Hepatic stellate cell (primary cell): Measurements from ENCODE around the gene ACER3.
"Not testable (repeated sequence)": the region's sequence is repeated elsewhere in the genome, so short reads cannot be mapped to it uniquely, and the experiment has no call there.

ENCODE experiments used
- DNase-seq: peaks from one replicate; pipeline ENCODE4 v3.0.0; 2011; ENCODE audit warnings: low spot score

The ACER3 gene

DNA sequence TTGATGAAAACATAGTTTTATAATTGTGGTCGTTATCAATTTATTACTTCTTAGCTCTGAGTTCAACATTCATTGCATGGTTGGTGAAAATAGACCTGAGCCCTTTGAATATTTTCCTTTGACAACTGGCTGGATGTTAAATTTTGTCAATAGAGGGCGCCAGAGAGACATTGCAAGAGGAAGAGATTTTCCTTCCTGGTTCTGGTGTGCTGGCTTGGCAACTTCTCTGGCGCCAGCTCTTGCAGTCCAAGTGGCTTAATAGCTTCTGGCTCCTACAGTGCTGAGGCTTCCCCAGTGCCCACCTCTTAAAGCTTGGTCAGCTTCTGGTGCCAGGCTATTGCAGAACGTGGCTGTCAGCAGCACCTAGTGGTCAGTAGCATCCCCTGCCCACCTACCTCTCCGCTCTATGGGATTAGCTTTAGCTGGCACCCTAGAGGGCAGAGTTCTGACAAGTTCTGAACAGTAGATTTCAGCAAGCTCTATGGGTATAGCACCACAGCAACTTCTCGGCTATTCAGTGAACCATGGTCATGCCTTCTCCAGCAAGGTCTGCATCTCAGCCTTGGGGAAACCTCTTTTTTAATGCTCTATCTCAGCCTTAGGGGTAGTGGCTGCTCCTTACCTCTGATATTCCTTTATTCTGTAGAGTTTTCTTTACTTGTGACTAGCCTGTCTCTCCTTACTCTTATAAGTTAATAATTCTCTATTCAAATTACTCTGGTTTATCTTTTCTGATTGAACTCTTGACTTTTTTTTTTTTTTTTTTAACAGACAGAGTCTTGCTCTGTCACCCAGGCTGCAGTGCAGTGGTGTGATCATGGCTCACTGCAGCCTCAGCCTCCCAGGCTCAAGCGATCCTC lies 59.4 kb downstream of the ACER3 start:
- DNase-seq = peak; percentile 42

DNA sequence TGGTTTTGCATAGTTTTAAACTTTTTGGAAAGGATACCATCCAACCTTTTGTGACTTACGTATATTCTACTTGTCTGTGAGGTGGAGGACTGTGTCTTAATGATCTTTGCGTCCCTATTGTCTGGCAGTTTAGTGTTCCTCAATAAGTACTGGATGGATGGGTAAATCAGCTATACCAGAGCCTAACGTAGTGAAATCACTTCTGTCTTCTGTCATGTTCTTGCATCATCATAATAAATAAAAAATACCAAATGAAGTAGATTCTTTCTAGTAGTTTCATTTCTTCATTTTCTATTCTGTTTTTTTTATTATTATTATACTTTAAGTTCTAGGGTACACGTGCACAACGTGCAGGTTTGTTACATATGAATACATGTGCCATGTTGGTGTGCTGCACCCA lies 66.4 kb downstream of the ACER3 start:
- DNase-seq = no peak

DNA sequence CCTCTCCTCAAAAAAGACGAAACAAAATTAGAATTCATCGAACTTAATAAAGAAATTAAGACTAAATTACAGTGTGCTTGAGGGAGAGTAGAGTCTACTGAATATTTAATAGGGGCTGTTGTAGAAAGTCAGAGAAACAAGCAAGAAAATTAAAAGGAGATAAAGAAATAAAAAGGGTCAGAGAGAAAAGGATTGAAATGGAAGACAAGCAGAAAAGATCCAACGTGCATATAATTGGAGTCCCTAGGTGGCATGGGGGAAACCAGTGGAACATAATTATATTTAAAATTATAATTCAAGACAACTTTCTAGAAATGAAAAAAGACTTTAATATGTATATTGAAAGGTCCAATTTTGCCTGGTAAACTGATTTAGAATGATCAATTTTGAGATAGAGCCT lies 74.3 kb downstream of the ACER3 start:
- no peak for DNase-seq

DNA sequence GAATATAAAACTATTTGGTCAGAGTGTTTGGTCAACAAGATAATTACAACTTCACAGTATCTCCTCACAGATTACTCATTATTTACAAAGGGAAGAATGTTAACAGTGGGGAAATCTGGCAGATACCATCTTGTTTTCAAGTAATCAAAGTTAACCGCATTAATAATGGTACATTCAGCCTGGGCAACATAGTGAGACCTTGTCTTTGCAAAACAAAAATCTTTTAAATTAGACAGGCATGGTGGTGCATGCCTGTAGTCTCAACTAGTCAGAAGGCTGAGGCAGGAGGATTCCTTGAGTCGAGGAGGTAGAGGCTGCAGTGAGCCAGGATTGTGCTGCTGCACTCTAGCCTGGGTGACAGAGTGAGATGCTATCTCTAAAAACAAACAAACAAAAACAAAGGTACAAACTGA lies 78.5 kb downstream of the ACER3 start:
- DNase-seq = no peak

DNA sequence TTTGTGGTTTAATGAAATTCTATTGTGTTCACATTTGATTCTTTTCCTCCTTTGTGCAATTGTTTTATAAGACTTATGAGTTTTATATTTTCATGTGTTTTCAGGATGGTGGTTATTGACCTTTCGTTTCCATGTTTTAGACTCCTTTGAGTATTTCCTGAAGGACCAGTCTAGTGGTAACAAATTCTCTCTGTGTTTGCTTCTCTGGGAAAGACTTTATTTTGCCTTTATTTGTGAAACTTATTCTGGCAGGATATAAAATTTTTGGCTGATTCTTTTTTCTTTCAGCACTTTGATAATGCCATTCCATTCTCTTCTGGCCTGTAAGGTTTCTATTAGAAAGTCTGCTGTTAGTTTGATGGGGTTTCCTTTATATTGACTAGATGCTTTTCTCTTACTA lies 83.5 kb downstream of the ACER3 start:
- DNase-seq = no peak

DNA sequence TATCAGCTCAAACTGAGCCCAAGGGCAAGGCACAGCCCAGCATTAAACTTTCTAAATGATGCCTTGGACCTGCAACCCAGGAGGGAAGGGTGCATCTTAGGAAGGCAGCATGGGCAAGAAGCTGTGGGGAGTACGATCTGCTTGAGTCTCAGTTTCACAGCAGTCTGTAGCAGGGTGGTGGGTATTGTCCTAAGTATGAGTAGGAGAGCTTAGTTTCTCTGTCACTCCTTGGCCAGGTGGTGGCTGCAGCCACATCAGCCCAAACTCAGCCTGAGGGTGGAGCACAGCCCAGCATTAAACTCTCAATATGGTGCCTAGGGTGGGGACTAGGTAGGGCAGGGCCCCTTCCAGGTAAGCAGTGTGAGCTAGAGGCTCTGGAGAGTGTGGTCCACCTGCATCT lies 85.5 kb downstream of the ACER3 start:
- no peak for DNase-seq

DNA sequence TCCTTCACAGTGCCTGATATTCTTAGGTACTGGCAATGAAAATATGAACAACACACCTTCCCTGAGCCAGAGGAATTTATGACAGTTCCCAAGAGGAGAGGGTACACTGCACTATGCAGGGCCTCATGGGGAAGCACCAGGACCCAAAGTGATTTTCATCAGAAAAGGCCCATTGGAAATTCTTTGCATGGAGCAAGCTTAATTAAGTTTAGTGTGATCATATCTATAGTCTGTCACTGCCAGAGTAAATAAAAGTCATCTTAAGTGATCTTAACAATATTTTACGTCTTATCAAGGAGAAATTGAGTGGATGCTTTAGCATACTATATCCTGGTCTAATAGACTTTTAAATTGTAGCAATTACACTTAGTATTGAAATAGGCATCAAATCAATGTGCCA lies 86.5 kb downstream of the ACER3 start:
- no peak for DNase-seq

DNA sequence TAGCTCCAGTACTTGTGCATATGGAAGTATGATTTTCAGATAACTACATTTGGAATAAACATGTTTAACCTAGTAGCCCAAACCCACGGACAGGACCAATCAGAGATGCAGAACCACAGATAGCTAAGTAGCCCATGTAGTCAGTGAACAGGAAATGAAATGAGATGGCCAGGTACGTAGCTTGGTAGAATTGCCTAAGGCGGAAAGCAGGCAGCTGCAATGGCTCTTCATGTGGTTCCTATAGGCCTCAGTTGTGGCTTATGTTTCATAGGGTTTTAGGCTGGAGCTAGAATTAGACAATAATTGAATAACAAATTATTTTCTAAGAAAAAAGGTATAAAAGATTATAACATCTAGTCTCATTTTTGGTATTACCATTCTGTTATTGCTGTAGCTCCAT lies 87.1 kb downstream of the ACER3 start:
- no peak for DNase-seq

DNA sequence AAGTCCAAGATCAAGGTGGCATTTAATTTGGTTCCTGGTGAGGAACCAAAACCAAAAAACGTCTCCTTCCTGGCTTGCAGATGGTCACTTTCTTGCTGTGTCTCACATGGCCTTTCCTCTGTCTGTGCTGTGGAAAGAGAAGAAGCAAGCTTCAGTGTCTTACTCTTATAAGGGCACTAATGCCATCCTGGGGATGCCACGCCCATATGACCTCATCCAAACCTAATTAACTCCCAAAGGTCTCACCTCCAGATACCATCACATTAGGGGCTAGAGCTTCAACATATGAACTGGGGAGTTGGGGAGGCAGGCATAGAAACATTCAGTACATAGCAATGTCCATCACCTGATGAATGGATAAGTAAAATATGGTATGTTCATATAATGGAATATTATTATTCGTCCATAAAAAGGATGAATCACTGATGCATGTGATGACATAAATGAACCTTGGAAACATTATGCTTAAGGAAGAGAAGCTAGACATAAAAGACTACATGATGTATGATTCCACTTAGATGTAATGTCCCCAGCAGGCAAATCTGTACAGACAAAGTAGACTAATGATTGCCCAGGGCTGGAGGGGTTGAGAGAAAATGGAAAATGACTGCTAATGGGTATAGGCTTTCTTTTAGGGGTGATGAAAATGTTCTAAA lies 94.9 kb downstream of the ACER3 start:
- no peak for DNase-seq

DNA sequence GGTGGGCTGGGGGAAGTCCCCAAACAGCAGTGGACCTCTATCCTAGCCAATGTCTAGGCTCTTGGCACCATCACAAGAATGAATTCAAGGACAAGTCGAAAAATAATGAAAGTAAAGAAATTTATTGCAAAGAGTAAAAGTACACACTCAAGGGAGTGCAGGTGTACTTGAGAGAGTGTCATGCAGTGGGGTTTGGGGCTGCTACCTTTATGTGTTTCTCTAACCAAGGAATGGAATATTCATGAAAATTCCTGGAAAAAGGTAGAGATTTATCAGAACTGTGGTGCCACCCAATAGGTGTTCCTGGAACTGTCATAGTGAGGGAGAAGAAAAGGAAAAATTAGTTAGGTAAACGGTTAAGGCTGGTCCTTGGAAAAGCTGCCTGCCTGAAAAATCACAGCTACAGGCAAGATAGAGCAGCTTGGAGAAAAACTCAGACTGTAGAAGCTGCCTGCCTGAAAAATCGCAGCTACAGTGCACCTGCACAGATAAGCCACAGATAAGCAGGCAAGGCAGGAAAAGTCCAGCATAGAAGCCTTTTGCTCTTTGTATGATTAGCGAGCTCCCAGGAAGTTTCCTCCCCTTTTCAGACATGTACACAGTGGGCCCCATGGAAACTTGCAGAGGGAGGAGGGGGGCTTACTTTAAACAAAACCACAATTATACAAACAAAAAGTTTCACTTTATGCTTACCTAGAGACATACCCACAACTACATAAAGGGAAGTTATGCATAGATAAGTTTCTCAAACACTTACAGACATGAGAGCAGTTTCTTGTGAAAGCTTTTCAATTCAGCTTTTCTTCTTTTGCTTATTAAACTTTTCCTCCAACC lies 102.1 kb downstream of the ACER3 start:
- no peak for DNase-seq

DNA sequence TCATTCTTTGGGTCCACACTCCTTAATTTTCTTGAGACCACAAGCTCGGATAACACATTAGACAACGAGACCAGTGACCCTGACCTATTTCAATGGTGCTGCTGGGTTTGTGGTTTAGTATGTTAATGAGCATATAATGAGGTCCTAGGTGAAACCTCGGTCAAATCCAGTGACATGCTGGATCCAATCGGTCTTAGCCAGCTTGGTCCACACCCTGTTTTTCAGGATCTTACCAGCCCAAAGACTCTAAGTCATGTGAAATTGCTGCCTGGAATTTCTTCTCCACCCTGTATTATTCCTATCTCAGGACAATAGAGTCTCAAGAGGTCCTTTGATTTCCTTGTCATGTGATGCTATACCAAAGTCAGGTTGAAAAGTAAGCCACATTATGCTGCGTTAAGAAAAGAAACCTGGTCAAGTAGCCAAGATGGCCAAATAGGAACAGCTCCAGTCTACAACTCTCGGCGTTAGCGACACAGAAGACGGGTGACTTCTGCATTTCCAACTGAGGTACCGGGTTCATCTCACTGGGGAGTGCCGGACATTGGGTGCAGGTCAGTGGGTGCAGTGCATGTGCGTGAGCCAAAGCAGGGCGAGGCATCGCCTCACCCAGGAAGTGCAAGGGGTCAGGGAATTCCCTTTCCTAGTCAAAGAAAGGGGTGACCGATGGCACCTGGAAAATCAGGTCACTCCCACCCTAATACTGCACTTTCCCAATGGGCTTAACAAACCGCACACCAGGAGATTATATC lies 102.9 kb downstream of the ACER3 start:
- DNase-seq = not testable (repeated sequence)

DNA sequence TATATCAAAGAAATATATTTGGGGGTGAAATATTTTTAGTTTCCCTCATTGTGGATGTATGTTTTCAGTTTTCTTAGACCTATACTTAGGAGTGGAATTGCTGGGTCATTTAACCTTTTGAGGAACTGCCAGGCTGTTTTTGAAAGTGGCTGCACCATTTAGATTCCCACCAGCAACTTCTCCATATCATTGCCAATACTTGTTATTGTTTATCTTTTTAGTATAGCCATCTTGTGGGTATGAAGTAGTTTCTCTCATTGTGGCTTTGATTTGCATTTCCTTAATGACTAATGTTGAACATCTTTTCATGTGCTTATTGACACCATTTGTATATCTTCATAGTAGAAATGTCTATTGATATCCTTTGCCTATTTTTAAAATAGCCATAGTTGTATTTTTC lies 111.3 kb downstream of the ACER3 start:
- no peak for DNase-seq

DNA sequence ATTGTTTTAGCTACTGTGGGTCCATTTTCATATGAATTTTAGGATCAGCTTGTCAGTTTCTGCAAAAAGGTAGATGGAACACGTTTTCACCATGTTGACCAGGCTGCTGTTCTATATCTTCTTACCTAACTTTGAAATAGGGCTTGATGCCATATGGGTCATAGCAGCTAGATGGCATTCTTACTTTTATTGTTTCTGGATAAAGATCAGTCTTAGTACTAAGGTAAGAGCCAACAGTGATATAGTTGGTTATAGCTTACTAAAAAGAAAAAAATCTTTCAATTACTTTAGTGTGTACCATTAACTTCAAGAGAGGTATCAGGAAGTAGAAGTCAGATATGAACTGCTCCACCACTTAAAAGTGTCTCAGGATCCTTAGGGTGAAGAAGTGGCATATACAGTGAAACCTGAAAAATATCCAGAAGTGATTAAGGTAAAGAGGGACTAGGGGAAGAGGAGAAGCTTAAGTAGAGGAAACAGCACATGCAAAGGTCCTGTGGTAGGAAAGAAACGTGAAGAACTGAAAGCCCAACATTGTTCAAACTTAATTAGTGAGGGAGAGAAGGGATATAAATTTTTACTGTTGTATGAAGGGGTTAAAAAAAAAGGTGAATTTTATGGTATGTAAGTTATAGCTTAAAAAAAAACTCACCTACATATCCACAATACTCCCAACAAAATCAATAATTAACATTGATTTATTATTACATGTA lies 113.6 kb downstream of the ACER3 start:
- DNase-seq = no peak

DNA sequence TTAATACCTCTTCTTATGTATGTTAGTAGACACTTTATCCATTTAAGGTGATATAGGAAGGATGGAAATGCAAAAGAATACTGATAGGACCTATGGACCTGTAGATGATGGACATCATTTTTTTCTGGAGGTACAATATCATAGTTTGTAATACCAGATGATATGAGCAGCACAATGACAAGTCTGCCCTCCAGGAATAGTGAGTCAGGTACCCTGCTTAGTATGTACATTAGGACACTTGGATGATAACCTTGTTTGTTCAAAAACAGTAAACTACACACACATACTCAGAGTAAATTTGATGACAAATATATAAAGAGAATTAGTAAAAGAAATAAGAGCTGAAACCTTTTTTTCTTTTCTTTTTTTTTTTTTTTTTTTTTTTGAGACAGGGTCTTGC lies 114.8 kb downstream of the ACER3 start:
- DNase-seq = no peak

DNA sequence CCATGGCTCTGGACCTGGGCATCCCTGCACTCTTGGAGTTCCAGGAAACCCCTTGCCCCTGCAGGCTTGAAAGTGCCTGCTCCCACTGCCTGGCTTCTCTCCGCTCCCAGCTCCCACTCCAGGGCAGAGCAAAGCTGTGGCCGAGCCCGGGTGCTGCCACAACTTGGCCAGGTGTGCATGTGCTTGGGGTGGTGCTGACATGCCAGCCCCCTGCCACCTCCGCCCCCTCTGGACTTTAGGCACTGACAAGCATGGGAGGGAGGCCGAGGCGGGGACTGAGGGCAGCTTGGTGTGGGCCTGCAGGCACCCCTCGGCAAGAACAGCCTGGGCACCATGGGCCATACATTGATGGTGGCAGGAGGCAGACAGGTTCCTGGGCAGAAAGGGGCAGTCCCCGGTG lies 117.1 kb downstream of the ACER3 start:
- DNase-seq = no peak

DNA sequence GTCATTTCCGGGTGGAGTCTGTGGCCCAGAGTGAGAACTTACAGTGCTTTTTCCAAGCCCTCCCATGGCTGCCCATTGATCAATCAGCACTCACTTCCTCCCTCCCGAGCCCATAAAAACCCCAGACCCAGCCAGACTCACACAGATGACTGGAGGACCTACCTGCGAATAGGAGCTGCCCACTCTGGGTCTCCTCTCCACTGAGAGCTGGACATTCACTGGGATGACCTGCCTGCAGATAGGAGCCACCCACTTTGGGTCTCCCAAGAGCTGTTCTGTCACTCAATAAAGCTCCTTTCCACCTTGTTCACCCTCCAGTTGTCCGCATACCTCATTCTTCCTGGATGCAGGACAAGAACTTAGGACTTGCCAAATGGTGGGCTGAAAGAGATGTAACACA lies 117.5 kb downstream of the ACER3 start:
- DNase-seq = no peak

DNA sequence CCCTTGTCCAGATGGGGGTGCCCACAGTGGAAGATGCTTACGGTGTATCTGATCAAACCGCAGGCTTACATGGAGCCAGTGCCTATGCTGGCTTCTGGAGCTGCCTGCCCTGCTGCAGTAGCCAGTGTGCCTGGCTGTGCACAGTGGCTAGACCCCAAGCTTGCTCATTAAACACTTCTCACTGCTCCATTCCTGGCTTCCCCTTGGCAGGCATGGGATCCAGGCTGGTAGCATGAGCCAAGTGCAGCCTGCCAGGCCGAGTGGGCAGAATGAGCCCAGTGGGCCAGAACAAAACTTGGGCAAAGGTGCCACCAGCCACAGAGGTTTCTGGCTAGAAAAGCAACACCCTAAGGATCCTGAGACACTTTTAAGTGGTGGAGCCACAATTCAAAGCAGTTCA lies 118.1 kb downstream of the ACER3 start:
- DNase-seq = no peak

DNA sequence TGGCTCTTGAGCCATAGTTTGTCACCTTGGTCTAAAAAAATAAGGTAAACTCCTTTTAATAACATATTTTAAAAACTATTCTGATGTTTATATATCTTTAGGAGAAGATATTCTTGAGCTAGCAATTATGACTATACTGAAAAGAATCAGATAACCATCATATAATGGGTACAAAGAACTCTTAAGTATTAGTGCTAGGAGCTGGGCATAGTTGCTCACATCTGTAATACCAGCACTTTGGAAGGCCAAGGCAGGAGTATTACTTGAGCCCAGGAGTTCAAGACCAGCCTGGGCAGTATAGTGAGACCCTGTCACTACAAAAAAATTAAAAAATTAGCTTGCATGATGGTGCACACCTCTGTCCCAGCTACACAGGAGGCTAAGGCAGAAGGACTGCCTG lies 119.5 kb downstream of the ACER3 start:
- DNase-seq = no peak

DNA sequence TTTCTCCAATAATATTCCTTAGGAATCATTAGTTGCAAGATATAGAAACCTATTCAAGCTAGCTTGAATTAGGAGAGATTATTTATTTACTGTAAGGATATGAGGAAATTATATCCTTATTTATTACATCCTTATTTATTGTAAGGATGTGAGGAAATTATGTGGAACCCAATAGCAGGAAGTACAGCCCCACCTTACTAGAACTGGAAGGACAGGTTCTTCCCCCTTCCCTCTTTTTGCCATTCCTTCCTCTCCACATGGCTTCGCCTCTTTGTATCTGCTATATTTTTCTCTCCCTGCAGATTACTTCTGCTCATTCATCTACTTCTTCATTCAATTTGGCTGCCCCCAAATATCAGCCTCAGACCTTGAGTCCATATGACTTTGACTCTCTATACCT lies 124.0 kb downstream of the ACER3 start:
- no peak for DNase-seq

DNA sequence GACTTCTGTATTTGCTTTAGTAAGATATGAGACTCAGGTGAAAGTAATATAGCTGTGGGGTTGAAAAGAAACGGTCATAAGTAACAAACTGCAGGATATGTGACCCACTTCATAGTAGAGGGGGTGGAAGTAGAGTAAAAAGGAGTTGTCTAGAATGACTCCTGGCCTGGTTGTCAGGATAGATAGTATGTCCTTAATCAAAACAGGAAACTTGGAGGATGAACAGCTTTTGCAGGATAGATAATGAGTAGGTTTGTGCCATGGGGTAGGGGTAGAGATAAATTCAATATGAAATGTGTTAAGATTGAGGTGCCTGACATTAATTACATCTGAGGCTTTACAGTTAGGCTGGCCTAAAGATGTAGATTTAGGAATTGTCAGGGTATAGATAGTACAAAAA lies 126.5 kb downstream of the ACER3 start:
- DNase-seq = no peak

DNA sequence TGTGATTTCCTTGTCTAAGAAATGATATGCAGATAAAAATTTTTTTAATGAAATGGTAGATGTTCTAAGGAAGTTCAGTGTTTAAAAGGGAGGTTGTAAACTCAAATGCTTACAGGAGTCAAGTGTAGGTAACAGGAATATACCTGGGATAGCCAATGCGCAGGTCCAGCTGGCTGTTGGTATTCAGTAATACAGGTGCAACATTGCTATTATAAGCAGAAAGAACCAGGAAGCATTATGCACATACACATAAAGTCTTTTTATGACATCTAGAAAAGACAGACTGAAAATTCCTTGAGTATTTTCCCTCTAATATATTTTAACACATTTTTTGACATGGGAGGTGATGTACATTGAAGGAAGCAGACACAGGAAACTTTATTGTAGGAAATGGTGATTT lies 129.9 kb downstream of the ACER3 start:
- no peak for DNase-seq
